ENCODE measurements around the gene PLCL1.

The PLCL1 gene

GRCh38 chr2:197919487-197919886 lies 115.1 kb downstream of the PLCL1 start:
- H3K4me3 ChIP-seq (ENCODE audit: low read length) = no peak overlapping the region
- DNase-seq (ENCODE audit: low read depth) = no peak
- no peak for TF ChIP-seq CTCF (IDR thresholded peaks at IDR 0.05; ENCODE audit: insufficient read depth, low read depth, low read length, missing control alignments)

DNA sequence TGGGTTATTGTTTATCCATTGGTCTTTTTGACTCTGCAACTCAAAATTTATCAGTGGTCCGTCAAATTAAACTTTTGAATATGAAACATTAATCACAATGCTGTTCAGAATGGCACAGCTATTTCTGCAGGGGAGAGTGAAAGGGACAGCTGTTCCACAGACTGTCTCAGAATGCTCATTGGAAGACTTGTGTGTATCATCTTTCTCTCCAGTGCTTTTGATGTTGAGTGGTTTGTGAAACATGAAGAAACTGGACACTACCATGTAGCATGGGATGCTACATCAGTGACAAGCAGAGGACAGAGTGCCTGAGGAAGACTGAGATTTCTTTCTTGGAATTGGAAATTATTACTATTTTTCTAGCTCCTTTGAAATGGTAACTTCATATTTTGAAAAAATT lies 115.7 kb downstream of the PLCL1 start:
- no peak for DNase-seq (ENCODE audit: low read depth)
- TF ChIP-seq CTCF (IDR thresholded peaks at IDR 0.05; ENCODE audit: insufficient read depth, low read depth, low read length, missing control alignments) = no peak
- no peak overlapping the region for H3K4me3 ChIP-seq (ENCODE audit: low read length)

DNA sequence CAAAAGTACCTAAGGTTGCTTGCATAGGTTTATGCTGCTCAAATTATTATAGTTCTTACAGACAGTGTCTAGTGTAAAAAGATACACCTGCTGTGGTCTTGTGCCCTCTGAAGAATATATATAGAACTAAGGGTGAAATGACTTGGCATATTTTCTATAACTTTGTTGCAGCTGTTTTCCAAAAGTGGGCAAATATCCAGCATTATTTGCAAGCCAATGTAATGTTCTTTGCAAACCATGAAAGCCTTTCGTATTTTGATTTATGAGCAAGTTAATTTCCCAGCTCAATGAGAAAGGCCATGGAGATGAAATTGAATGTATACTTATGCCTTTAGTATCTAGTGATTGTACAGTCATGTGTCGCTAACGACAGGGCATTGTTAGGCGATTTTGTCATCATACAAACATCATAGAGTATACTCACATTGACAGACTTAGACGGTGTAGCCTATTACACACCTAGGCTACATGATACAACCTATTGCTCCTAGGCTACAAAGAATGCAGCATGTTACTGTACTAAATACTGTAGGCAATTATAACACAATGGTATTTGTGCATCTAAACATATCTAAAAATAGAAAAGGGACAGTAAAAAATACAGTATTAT lies 116.3 kb downstream of the PLCL1 start:
- TF ChIP-seq CTCF (IDR thresholded peaks at IDR 0.05; ENCODE audit: insufficient read depth, low read depth, low read length, missing control alignments) = no peak
- H3K4me3 ChIP-seq (ENCODE audit: low read length) = no peak overlapping the region
- DNase-seq (ENCODE audit: low read depth) = no peak

- TF ChIP-seq CTCF (IDR thresholded peaks at IDR 0.05; ENCODE audit: insufficient read depth, low read depth, low read length, missing control alignments) = no peak
- DNase-seq (ENCODE audit: low read depth) = no peak
Observed at GRCh38 chr2:197924483-197924882, 120.1 kb downstream of the PLCL1 start.

GRCh38 chr2:197925204-197925603 lies 120.8 kb downstream of the PLCL1 start:
- DNase-seq (ENCODE audit: low read depth) = no peak
- no peak for TF ChIP-seq CTCF (IDR thresholded peaks at IDR 0.05; ENCODE audit: insufficient read depth, low read depth, low read length, missing control alignments)
- H3K4me3 ChIP-seq (ENCODE audit: low read length) = no peak overlapping the region

More at GRCh38 chr2:197924483-197924882, 120.1 kb downstream of the PLCL1 start:
- H3K4me3 ChIP-seq (ENCODE audit: low read length) = no peak overlapping the region

- TF ChIP-seq CTCF (IDR thresholded peaks at IDR 0.05; ENCODE audit: insufficient read depth, low read depth, low read length, missing control alignments) = no peak
- no peak overlapping the region for H3K4me3 ChIP-seq (ENCODE audit: low read length)
- no peak for DNase-seq (ENCODE audit: low read depth)
Observed at GRCh38 chr2:197925976-197926375, 121.6 kb downstream of the PLCL1 start.

- TF ChIP-seq CTCF (IDR thresholded peaks at IDR 0.05; ENCODE audit: insufficient read depth, low read depth, low read length, missing control alignments) = no peak
- DNase-seq (ENCODE audit: low read depth) = no peak
- no peak overlapping the region for H3K4me3 ChIP-seq (ENCODE audit: low read length)
Observed at GRCh38 chr2:197926673-197927072, 122.3 kb downstream of the PLCL1 start.

Data from epithelial cell of esophagus (primary cell).